Activated T-helper 2 cell treated with anti-CD3 and anti-CD28 coated beads, Interferon-gamma antibody, Interleukin-2, Interleukin-4, amounts not matched to agents 10 μg/mL and 5 μg/mL and 100 μg/mL, durations not matched to agents 14 hours and 24 hours and 36 hours (primary cell): ENCODE measurements around the gene PTGS2. TPM values are rescaled to one million over a fixed set of nuclear protein-coding genes. Genes with fewer than 3 reads are reported as not detected.

Experiments
- DNase-seq: peaks from one replicate; pipeline ENCODE4 v3.0.0; 2021; ENCODE audit warnings: low spot score
- H3K27ac Mint-ChIP-seq: one replicate; pipeline ENCODE4 v1.8.0; 2021; ENCODE audit warnings: mixed read lengths
- H3K27me3 Mint-ChIP-seq: one replicate; pipeline ENCODE4 v1.8.0; 2021; ENCODE audit warnings: low read depth, mixed read lengths
- H3K36me3 Mint-ChIP-seq: one replicate; pipeline ENCODE4 v1.8.0; 2021; ENCODE audit warnings: low read depth, mixed read lengths
- H3K4me1 Mint-ChIP-seq: one replicate; pipeline ENCODE4 v1.8.0; 2021; ENCODE audit warnings: low read depth, mixed read lengths
- H3K4me3 Mint-ChIP-seq: one replicate; pipeline ENCODE4 v1.8.0; 2021; ENCODE audit warnings: low read depth, mild to moderate bottlenecking, moderate library complexity, mixed read lengths
- H3K9me3 Mint-ChIP-seq: one replicate; pipeline ENCODE4 v1.8.0; 2021; ENCODE audit warnings: mixed read lengths
- intact Hi-C: fragments of 100-400 bp; cut with micrococcal nuclease; formaldehyde crosslinking; loops from one replicate; pipeline ENCODE4 v1.15.1; 2023
- total RNA-seq: library from RNA; stranded (reverse); gene quantifications from 2 replicates; pipeline ENCODE4 v1.2.3, GENCODE V29; 2022

The PTGS2 gene
- total RNA-seq, 1 donor from 2014 or later = 112 TPM

DNA sequence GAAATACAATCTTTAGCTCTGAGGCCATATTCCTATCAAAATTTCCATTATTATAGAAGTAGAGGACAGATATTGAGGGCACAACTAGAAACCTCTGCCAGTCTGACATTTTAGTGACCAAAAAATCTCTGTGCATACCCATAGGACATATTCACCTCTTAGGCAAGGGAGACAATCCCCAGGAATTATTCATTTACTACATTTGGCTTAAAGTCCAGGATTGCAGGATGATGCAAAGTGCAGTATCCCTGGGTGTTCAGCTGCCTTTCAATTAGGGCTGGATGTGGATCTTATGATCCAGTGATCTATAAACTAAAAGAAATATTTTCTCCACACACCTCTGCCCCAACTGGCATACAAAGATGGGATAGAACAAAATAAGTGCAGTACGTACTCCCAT is 50.9 kb downstream of the PTGS2 start:
- peaks cover 22% of the 10 kb centered on the region for H3K27me3 Mint-ChIP-seq
- intact Hi-C loops = no loop called here
- H3K27ac Mint-ChIP-seq = no peak overlapping the region
- peaks cover 1% of the 10 kb centered on the region for H3K4me1 Mint-ChIP-seq
- no peak for DNase-seq
- no peaks in the 10 kb centered on the region for H3K9me3 Mint-ChIP-seq
- no peak overlapping the region for H3K4me3 Mint-ChIP-seq
- H3K36me3 Mint-ChIP-seq = no peaks in the 10 kb centered on the region

DNA sequence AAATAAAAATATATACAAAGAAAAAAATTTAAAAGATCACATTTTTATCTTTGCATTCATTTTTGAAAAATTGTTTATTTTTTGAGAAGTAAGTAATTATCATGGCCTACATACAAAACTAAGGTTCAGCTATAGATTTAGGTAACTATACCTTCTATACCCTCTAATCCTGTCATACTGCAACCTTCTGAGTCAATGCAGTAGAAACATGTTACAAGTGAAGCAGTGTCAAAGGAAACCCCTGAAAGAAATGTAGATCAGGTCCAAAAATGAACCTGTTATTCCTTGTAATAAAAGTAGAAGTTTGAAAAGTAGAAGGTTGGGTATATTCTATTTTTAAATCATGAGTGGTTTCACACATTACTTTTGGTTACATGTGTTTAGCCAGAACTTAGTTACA is 51.3 kb downstream of the PTGS2 start:
- no peak for DNase-seq
- Mint-ChIP-seq H3K27ac (no peak overlapping the region), H3K9me3 (no peaks in the 10 kb centered on the region)

DNA sequence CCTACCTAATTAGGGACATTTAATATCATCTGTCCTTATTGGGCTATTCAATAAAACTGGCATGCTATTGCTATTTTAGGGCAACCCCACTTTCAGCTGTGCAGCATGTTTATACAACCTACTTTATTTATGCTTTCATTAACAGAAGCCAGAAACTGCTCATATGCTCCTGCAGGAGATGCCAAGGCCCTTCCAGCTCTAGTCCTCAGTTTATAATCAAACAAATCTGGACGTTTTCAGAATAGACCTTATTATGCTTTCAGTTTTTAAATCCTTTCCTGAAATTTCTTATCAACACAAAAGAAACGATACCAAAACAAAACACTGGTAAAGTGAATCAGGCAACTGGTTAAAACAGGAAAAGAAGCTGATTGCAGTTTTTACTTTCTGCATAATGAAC is 53.2 kb downstream of the PTGS2 start:
- Mint-ChIP-seq H3K27ac (no peak overlapping the region), H3K27me3 (peaks cover 25% of the 10 kb centered on the region), H3K4me1 (peaks cover 1% of the 10 kb centered on the region), H3K4me3 (no peak overlapping the region), H3K9me3 (no peaks in the 10 kb centered on the region), H3K36me3 (no peaks in the 10 kb centered on the region)
- no peak for DNase-seq
- intact Hi-C loops = no loop called here

More for the DNA sequence above, 51.3 kb downstream of the PTGS2 start:
- Mint-ChIP-seq H3K4me3 (no peak overlapping the region), H3K27me3 (peaks cover 22% of the 10 kb centered on the region), H3K36me3 (no peaks in the 10 kb centered on the region), H3K4me1 (peaks cover 1% of the 10 kb centered on the region)
- intact Hi-C loops = no loop called here

DNA sequence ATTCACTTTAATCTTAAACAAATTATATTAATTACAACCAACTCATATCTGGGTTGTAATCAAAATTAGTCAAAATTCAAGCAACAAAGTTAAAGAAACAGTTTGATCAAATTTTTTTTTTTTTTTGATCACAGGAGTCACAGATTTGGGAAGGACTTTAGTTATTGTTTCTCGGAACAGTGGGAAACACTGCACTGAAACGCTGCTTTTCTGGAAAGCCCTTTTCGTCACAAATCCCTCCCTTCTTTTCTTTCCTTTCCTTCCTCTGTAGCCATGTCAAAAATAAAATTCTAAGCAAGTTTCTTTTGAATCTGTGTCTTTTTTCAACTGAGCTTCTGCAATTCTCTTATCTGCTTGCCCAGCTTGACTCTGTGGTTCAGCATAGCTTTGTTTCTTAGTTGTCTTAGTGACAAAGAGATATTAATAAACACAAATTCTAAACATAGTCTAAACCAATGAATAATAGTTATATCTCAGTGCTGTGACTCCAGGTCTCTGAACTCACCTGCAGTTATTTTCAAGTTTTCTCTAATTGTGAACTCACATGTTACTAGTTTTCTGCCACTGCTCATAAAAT is 53.8 kb downstream of the PTGS2 start:
- H3K27ac Mint-ChIP-seq = no peak overlapping the region
- H3K4me3 Mint-ChIP-seq = no peak overlapping the region
- DNase-seq = no peak
- peaks cover 5% of the 10 kb centered on the region for H3K4me1 Mint-ChIP-seq
- intact Hi-C loops = no loop called here
- H3K36me3 Mint-ChIP-seq = no peaks in the 10 kb centered on the region
- H3K9me3 Mint-ChIP-seq = no peaks in the 10 kb centered on the region
- H3K27me3 Mint-ChIP-seq = peaks cover 25% of the 10 kb centered on the region

DNA sequence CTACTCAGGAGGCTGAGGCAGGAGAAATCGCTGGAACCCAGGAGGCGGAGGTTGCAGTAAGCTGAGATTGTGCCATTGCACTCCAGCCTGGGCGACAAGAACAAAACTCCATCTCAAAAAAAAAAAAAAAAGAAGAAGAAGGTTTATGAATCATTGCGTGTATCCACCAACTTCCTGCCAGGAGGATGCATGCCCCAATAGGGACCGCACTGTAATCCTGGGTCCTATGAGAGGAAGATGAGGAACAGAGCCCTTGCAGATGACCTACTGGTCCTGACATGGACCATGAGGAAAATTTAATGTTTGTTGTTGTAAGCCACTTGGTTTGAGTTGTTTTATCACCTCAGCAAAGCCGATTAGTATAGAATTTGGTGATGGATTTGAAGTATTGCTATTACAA is 56.7 kb downstream of the PTGS2 start:
- Mint-ChIP-seq H3K36me3 (no peaks in the 10 kb centered on the region), H3K9me3 (peaks cover 4% of the 10 kb centered on the region), H3K4me3 (no peak overlapping the region), H3K27me3 (peaks cover 17% of the 10 kb centered on the region), H3K4me1 (peaks cover 22% of the 10 kb centered on the region), H3K27ac (no peak overlapping the region)
- DNase-seq = no peak
- intact Hi-C loops = no loop called here

Other genes with a start within 250 kb of the PTGS2 start
- not detected in 2 replicates for gene PDC, start 219.3 kb downstream of the PTGS2 start, total RNA-seq
- 27.1 and 28.2 TPM in 2 replicates for gene PLA2G4A, start 148.5 kb upstream of the PTGS2 start, total RNA-seq